Activated CD4-positive, alpha-beta T cell treated with anti-CD3 and anti-CD28 coated beads, Interleukin-2, amount 10 ng/mL, durations not matched to agents 24 days and 14 days (primary cell): Measurements from ENCODE around the gene SLC12A1. TPM values are rescaled to one million over a fixed set of nuclear protein-coding genes. Genes with fewer than 3 reads are reported as not detected.

Experiments
- DNase-seq: peaks from one replicate; pipeline ENCODE4 v3.0.0; 2022
- H3K27ac Mint-ChIP-seq: one replicate; pipeline ENCODE4 v1.8.0; 2022; ENCODE audit warnings: mild to moderate bottlenecking, mixed read lengths
- H3K27me3 Mint-ChIP-seq: one replicate; pipeline ENCODE4 v1.8.0; 2022; ENCODE audit warnings: mixed read lengths
- H3K36me3 Mint-ChIP-seq: one replicate; pipeline ENCODE4 v1.8.0; 2022; ENCODE audit warnings: low read depth, mild to moderate bottlenecking, mixed read lengths
- H3K4me1 Mint-ChIP-seq: one replicate; pipeline ENCODE4 v1.8.0; 2021; ENCODE audit warnings: mixed read lengths
- H3K4me3 Mint-ChIP-seq: one replicate; pipeline ENCODE4 v1.8.0; 2022; ENCODE audit warnings: mild to moderate bottlenecking, moderate library complexity, mixed read lengths
- H3K9me3 Mint-ChIP-seq: one replicate; pipeline ENCODE4 v1.8.0; 2021; ENCODE audit warnings: mixed read lengths
- intact Hi-C: fragments of 100-400 bp; cut with micrococcal nuclease; formaldehyde crosslinking; loops from one replicate; pipeline ENCODE4 v1.15.1; 2023
- total RNA-seq: library from RNA; stranded (reverse); gene quantifications from 2 replicates; pipeline ENCODE4 v1.2.3, GENCODE V29; 2022

Gene SLC12A1
- not detected in 2 replicates for total RNA-seq

GRCh38 chr15:48205981-48206380 lies at the start of gene SLC12A1:
Gene SLC12A1 (plus strand): TSS chr15:48206302. CDS start chr15:48207720, 1,418 bp downstream.
- intact Hi-C loops, result no loop called here
- peaks cover 13% of the 10 kb centered on the region for H3K27me3 Mint-ChIP-seq
- H3K27ac Mint-ChIP-seq, result no peak within 1 kb of the TSS
- H3K4me1 Mint-ChIP-seq, result no peaks in the 10 kb centered on the region
- DNase-seq, result no peak
- H3K36me3 Mint-ChIP-seq, result no peaks in the 10 kb centered on the region
- no peaks in the 10 kb centered on the region for H3K9me3 Mint-ChIP-seq
- H3K4me3 Mint-ChIP-seq, result no peak within 1 kb of the TSS

GRCh38 chr15:48168616-48169015 lies 37.5 kb upstream of the SLC12A1 start:
- DNase-seq, result no peak
- Mint-ChIP-seq H3K36me3 (peaks cover 30% of the 10 kb centered on the region), H3K4me1 (peaks cover 3% of the 10 kb centered on the region), H3K4me3 (no peak overlapping the region), H3K9me3 (peaks cover 6% of the 10 kb centered on the region), H3K27me3 (no peaks in the 10 kb centered on the region), H3K27ac (no peak overlapping the region)
- intact Hi-C loops, result no loop called here

- no peak overlapping the region for H3K4me3 Mint-ChIP-seq
- H3K27me3 Mint-ChIP-seq, result no peaks in the 10 kb centered on the region
- DNase-seq, result no peak
- no peak overlapping the region for H3K27ac Mint-ChIP-seq
- peaks cover 37% of the 10 kb centered on the region for H3K36me3 Mint-ChIP-seq
- H3K4me1 Mint-ChIP-seq, result peaks cover 11% of the 10 kb centered on the region
- H3K9me3 Mint-ChIP-seq, result peaks cover 14% of the 10 kb centered on the region
- intact Hi-C loops, result no loop called here
Observed at GRCh38 chr15:48170981-48171380, 35.1 kb upstream of the SLC12A1 start.

GRCh38 chr15:48175126-48175525 lies 31.0 kb upstream of the SLC12A1 start:
- Mint-ChIP-seq H3K9me3 (peaks cover 14% of the 10 kb centered on the region), H3K27ac (no peak overlapping the region), H3K4me1 (peaks cover 19% of the 10 kb centered on the region), H3K36me3 (peaks cover 20% of the 10 kb centered on the region), H3K4me3 (no peak overlapping the region), H3K27me3 (peaks cover 9% of the 10 kb centered on the region)
- DNase-seq, result no peak
- intact Hi-C loops, result loop anchor here (5.0 kb wide), 1 partner anchor 157 kb away; the partner anchor contains the start of gene DUT

- no peak for DNase-seq
- peaks cover 14% of the 10 kb centered on the region for H3K27me3 Mint-ChIP-seq
- peaks cover 14% of the 10 kb centered on the region for H3K9me3 Mint-ChIP-seq
- intact Hi-C loops, result loop anchor here (5.0 kb wide), 1 partner anchor 156 kb away; the partner anchor contains the start of gene DUT
- no peak overlapping the region for H3K27ac Mint-ChIP-seq
- H3K4me1 Mint-ChIP-seq, result peaks cover 19% of the 10 kb centered on the region
- peaks cover 17% of the 10 kb centered on the region for H3K36me3 Mint-ChIP-seq
- H3K4me3 Mint-ChIP-seq, result no peak overlapping the region
Observed at GRCh38 chr15:48176112-48176511, 30.0 kb upstream of the SLC12A1 start.

- peaks cover 14% of the 10 kb centered on the region for H3K9me3 Mint-ChIP-seq
- H3K27me3 Mint-ChIP-seq, result peaks cover 17% of the 10 kb centered on the region
- H3K27ac Mint-ChIP-seq, result peak overlapping the region; percentile 92
- intact Hi-C loops, result loop anchor here (5.0 kb wide), 1 partner anchor 155 kb away; the partner anchor contains the start of gene DUT
- DNase-seq, result no peak
- H3K4me3 Mint-ChIP-seq, result peak overlapping the region; percentile 87
- H3K36me3 Mint-ChIP-seq, result peaks cover 16% of the 10 kb centered on the region
- H3K4me1 Mint-ChIP-seq, result peaks cover 19% of the 10 kb centered on the region
Observed at GRCh38 chr15:48176957-48177356, 29.1 kb upstream of the SLC12A1 start.

- Mint-ChIP-seq H3K36me3 (peaks cover 16% of the 10 kb centered on the region), H3K4me1 (peaks cover 19% of the 10 kb centered on the region), H3K4me3 (peak overlapping the region; percentile 87), H3K27me3 (peaks cover 20% of the 10 kb centered on the region), H3K9me3 (peaks cover 14% of the 10 kb centered on the region), H3K27ac (peak overlapping the region; percentile 92)
- DNase-seq, result peak; percentile 59
- intact Hi-C loops, result loop anchor here (5.0 kb wide), 1 partner anchor 155 kb away; the partner anchor contains the start of gene DUT
Observed at GRCh38 chr15:48177383-48177765, 28.7 kb upstream of the SLC12A1 start.

- Mint-ChIP-seq H3K36me3 (peaks cover 16% of the 10 kb centered on the region), H3K4me3 (peak within 1 kb of the TSS; percentile 87), H3K27me3 (peaks cover 23% of the 10 kb centered on the region), H3K27ac (peak within 1 kb of the TSS; percentile 92), H3K9me3 (peaks cover 14% of the 10 kb centered on the region), H3K4me1 (peaks cover 19% of the 10 kb centered on the region)
- intact Hi-C loops, result loop anchor here (5.0 kb wide), 1 partner anchor 154 kb away; the partner anchor contains the start of gene DUT
- peak; percentile 92 for DNase-seq
Observed at GRCh38 chr15:48177766-48178647, 28.1 kb upstream of the SLC12A1 start, which contains the start of gene MYEF2. Gene MYEF2 (minus strand): TSS chr15:48178295. CDS start chr15:48178237, 58 bp downstream.

- intact Hi-C loops, result loop anchor here (5.0 kb wide), 1 partner anchor 154 kb away; the partner anchor contains the start of gene DUT
- no peak overlapping the region for H3K27ac Mint-ChIP-seq
- H3K27me3 Mint-ChIP-seq, result peaks cover 25% of the 10 kb centered on the region
- DNase-seq, result no peak
- peak overlapping the region; percentile 87 for H3K4me3 Mint-ChIP-seq
- H3K9me3 Mint-ChIP-seq, result peaks cover 9% of the 10 kb centered on the region
- peaks cover 11% of the 10 kb centered on the region for H3K36me3 Mint-ChIP-seq
- peaks cover 19% of the 10 kb centered on the region for H3K4me1 Mint-ChIP-seq
Observed at GRCh38 chr15:48178648-48178931, 27.5 kb upstream of the SLC12A1 start.

- intact Hi-C loops, result no loop called here
- H3K36me3 Mint-ChIP-seq, result no peaks in the 10 kb centered on the region
Observed at GRCh38 chr15:48182749-48183148, 23.4 kb upstream of the SLC12A1 start.

GRCh38 chr15:48185529-48185928 lies 20.6 kb upstream of the SLC12A1 start:
- DNase-seq, result no peak
- intact Hi-C loops, result no loop called here
- no peaks in the 10 kb centered on the region for H3K4me1 Mint-ChIP-seq
- H3K27ac Mint-ChIP-seq, result no peak overlapping the region
- no peaks in the 10 kb centered on the region for H3K36me3 Mint-ChIP-seq
- H3K9me3 Mint-ChIP-seq, result no peaks in the 10 kb centered on the region
- peaks cover 30% of the 10 kb centered on the region for H3K27me3 Mint-ChIP-seq
- no peak overlapping the region for H3K4me3 Mint-ChIP-seq

More at GRCh38 chr15:48182749-48183148, 23.4 kb upstream of the SLC12A1 start:
- Mint-ChIP-seq H3K9me3 (no peaks in the 10 kb centered on the region), H3K4me1 (no peaks in the 10 kb centered on the region), H3K4me3 (no peak overlapping the region), H3K27me3 (peaks cover 36% of the 10 kb centered on the region), H3K27ac (no peak overlapping the region)
- DNase-seq, result no peak

GRCh38 chr15:48186271-48186670 lies 19.8 kb upstream of the SLC12A1 start:
- Mint-ChIP-seq H3K36me3 (no peaks in the 10 kb centered on the region), H3K9me3 (no peaks in the 10 kb centered on the region), H3K27me3 (peaks cover 26% of the 10 kb centered on the region), H3K4me1 (no peaks in the 10 kb centered on the region), H3K27ac (no peak overlapping the region), H3K4me3 (no peak overlapping the region)
- no peak for DNase-seq
- intact Hi-C loops, result no loop called here

- H3K4me3 Mint-ChIP-seq, result peak overlapping the region; percentile 10
- peak; percentile 89 for DNase-seq
Observed at GRCh38 chr15:48190932-48191573, 15.0 kb upstream of the SLC12A1 start.

More at GRCh38 chr15:48190932-48191573, 15.0 kb upstream of the SLC12A1 start:
- H3K27me3 Mint-ChIP-seq, result peaks cover 30% of the 10 kb centered on the region
- intact Hi-C loops, result no loop called here
- no peak overlapping the region for H3K27ac Mint-ChIP-seq
- H3K9me3 Mint-ChIP-seq, result no peaks in the 10 kb centered on the region
- no peaks in the 10 kb centered on the region for H3K4me1 Mint-ChIP-seq
- no peaks in the 10 kb centered on the region for H3K36me3 Mint-ChIP-seq
